NCI-H345 treated with DMSO at 0.1 percent for 48 hours (cell line): Measurements from ENCODE around the gene MAP3K2.

Experiments
- DNase-seq: peaks from one replicate; lab custom pipeline; 2025; ENCODE audit not compliant: unreplicated experiment; lab: John Stamatoyannopoulos, UW

MAP3K2 gene

GRCh38 chr2:127408004-127408806 is 20.4 kb upstream of the MAP3K2 start:
- peak; percentile 69 for DNase-seq

- no peak for DNase-seq
Observed at GRCh38 chr2:127407661-127408003, 19.9 kb upstream of the MAP3K2 start.

GRCh38 chr2:127407091-127407490 is 19.3 kb upstream of the MAP3K2 start:
- no peak for DNase-seq

- no peak for DNase-seq
Observed at GRCh38 chr2:127406454-127406853, 18.7 kb upstream of the MAP3K2 start.

GRCh38 chr2:127405255-127405610 is 17.5 kb upstream of the MAP3K2 start:
- DNase-seq = no peak

GRCh38 chr2:127404466-127405254 is 16.9 kb upstream of the MAP3K2 start:
- no peak for DNase-seq

GRCh38 chr2:127403460-127403859 is 15.7 kb upstream of the MAP3K2 start:
- no peak for DNase-seq

- DNase-seq = no peak
Observed at GRCh38 chr2:127401757-127402695, 14.3 kb upstream of the MAP3K2 start.

GRCh38 chr2:127400897-127401756 is 13.4 kb upstream of the MAP3K2 start:
- no peak for DNase-seq

- DNase-seq = no peak
Observed at GRCh38 chr2:127400533-127400896, 12.7 kb upstream of the MAP3K2 start.

- DNase-seq = no peak
Observed at GRCh38 chr2:127398239-127398590, 10.4 kb upstream of the MAP3K2 start.

GRCh38 chr2:127397568-127398238 is 9.9 kb upstream of the MAP3K2 start:
- DNase-seq = no peak

- no peak for DNase-seq
Observed at GRCh38 chr2:127394492-127394891, 6.7 kb upstream of the MAP3K2 start.

GRCh38 chr2:127392828-127393578 is 5.2 kb upstream of the MAP3K2 start:
- DNase-seq = no peak

GRCh38 chr2:127392133-127392827 is 4.5 kb upstream of the MAP3K2 start:
- DNase-seq = no peak

GRCh38 chr2:127389778-127390435 is 2.1 kb upstream of the MAP3K2 start:
- no peak for DNase-seq

- DNase-seq = no peak
Observed at GRCh38 chr2:127388423-127389164, 819 bp upstream of the MAP3K2 start.
